Measurements from ENCODE around the gene PCNP. TPM values are rescaled to one million over a fixed set of nuclear protein-coding genes. Genes with fewer than 3 reads are reported as not detected.
"Not testable (repeated sequence)": the region's sequence is repeated elsewhere in the genome, so short reads cannot be mapped to it uniquely, and the experiment has no call there.

Gene PCNP
- total and polyA plus RNA-seq, 9 of the 15 experiments (the other 6 are each of a cell fraction or from before 2014, with no cell fraction given): 54.3 to 170 (median 150) TPM

DNA sequence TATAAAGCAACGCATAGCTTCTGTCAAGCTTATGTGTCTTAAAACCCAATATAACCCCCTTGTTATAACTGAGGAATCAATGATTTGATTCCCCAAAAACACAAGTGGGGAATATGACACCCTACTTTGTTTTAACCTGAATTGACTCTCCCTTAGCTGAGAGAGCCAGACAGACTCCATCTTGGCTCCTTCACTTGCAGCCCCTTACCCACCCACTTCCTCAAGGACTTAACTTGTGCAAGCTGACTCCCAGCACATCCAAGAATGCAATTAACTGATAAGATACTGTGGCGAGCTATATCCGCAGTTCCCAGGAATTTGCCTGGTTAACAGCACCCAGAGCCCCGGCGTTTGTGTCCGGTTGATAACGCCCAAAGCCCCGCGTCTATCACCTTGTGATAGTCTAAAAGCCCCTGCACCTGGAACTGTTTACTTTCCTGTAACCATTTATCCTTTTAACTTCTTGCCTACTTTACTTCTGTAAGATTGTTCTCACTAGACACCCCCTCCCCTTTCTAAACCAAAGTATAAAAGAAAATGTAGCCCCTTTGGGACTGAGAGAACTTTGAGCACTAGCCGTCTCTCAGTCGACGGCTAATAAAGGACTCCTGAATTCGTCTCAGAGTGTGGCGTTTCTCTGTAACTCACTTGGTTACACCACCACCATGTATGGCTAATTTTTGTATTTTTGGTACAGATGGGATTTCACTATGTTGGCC is 67.6 kb downstream of the PCNP start (continued):
- TF ChIP-seq, protein P1, sequence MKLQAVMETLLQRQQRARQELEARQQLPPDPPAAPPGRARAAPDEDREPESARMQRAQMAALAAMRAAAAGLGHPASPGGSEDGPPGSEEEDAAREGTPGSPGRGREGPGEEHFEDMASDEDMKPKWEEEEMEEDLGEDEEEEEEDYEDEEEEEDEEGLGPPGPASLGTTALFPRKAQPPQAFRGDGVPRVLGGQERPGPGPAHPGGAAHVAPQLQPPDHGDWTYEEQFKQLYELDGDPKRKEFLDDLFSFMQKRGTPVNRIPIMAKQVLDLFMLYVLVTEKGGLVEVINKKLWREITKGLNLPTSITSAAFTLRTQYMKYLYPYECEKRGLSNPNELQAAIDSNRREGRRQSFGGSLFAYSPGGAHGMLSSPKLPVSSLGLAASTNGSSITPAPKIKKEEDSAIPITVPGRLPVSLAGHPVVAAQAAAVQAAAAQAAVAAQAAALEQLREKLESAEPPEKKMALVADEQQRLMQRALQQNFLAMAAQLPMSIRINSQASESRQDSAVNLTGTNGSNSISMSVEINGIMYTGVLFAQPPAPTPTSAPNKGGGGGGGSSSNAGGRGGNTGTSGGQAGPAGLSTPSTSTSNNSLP (IDR thresholded peaks at IDR 0.05; ENCODE audit: borderline replicate concordance, low read depth, low read length): 0 out of 2 replicates have a peak, but pooled peaks have one; percentile 17
- TF ChIP-seq, protein P2, sequence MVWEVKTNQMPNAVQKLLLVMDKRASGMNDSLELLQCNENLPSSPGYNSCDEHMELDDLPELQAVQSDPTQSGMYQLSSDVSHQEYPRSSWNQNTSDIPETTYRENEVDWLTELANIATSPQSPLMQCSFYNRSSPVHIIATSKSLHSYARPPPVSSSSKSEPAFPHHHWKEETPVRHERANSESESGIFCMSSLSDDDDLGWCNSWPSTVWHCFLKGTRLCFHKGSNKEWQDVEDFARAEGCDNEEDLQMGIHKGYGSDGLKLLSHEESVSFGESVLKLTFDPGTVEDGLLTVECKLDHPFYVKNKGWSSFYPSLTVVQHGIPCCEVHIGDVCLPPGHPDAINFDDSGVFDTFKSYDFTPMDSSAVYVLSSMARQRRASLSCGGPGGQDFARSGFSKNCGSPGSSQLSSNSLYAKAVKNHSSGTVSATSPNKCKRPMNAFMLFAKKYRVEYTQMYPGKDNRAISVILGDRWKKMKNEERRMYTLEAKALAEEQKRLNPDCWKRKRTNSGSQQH (CRISPR knock-in tag; IDR thresholded peaks at IDR 0.05): peak; percentile 99
- TF ChIP-seq ZNF133 (CRISPR knock-in tag; IDR thresholded peaks at IDR 0.05) (peak; percentile 99), VEZF1 (CRISPR knock-in tag; IDR thresholded peaks at IDR 0.05) (peak; percentile 58), DIDO1 (tag; IDR thresholded peaks at IDR 0.05; ENCODE audit: low read depth) (peak; percentile 95), ATF1 (tag; IDR thresholded peaks at IDR 0.05) (peak; percentile 89), SMAD3 (CRISPR knock-in tag; conservative IDR thresholded peaks at IDR 0.05) (peak; percentile 100), EP300 (IDR thresholded peaks at IDR 0.05; ENCODE audit: low read length) (peak; percentile 82), HDAC1 (IDR thresholded peaks at IDR 0.05) (0 out of 4 replicates have a peak, but pooled peaks have one; percentile 26 to 59), ZNF134 (CRISPR knock-in tag; conservative IDR thresholded peaks at IDR 0.05) (peak; percentile 94), CEBPG (tag; conservative IDR thresholded peaks at IDR 0.05 in 1 of 2, IDR thresholded peaks at IDR 0.05 in 1 of 2) (peak in 1 of 2 experiments; percentile 31; a peak in 1 of 4 replicates), MECOM (CRISPR knock-in tag; IDR thresholded peaks at IDR 0.05) (peak; percentile 99)
- TF ChIP-seq, protein P3, sequence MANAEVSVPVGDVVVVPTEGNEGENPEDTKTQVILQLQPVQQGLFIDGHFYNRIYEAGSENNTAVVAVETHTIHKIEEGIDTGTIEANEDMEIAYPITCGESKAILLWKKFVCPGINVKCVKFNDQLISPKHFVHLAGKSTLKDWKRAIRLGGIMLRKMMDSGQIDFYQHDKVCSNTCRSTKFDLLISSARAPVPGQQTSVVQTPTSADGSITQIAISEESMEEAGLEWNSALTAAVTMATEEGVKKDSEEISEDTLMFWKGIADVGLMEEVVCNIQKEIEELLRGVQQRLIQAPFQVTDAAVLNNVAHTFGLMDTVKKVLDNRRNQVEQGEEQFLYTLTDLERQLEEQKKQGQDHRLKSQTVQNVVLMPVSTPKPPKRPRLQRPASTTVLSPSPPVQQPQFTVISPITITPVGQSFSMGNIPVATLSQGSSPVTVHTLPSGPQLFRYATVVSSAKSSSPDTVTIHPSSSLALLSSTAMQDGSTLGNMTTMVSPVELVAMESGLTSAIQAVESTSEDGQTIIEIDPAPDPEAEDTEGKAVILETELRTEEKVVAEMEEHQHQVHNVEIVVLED (CRISPR knock-in tag; IDR thresholded peaks at IDR 0.05): peak; percentile 89
- TF ChIP-seq ATF1, CEBPG (CRISPR knock-in tag; IDR thresholded peaks at IDR 0.05): not testable (repeated sequence)
- TF ChIP-seq, protein P4, sequence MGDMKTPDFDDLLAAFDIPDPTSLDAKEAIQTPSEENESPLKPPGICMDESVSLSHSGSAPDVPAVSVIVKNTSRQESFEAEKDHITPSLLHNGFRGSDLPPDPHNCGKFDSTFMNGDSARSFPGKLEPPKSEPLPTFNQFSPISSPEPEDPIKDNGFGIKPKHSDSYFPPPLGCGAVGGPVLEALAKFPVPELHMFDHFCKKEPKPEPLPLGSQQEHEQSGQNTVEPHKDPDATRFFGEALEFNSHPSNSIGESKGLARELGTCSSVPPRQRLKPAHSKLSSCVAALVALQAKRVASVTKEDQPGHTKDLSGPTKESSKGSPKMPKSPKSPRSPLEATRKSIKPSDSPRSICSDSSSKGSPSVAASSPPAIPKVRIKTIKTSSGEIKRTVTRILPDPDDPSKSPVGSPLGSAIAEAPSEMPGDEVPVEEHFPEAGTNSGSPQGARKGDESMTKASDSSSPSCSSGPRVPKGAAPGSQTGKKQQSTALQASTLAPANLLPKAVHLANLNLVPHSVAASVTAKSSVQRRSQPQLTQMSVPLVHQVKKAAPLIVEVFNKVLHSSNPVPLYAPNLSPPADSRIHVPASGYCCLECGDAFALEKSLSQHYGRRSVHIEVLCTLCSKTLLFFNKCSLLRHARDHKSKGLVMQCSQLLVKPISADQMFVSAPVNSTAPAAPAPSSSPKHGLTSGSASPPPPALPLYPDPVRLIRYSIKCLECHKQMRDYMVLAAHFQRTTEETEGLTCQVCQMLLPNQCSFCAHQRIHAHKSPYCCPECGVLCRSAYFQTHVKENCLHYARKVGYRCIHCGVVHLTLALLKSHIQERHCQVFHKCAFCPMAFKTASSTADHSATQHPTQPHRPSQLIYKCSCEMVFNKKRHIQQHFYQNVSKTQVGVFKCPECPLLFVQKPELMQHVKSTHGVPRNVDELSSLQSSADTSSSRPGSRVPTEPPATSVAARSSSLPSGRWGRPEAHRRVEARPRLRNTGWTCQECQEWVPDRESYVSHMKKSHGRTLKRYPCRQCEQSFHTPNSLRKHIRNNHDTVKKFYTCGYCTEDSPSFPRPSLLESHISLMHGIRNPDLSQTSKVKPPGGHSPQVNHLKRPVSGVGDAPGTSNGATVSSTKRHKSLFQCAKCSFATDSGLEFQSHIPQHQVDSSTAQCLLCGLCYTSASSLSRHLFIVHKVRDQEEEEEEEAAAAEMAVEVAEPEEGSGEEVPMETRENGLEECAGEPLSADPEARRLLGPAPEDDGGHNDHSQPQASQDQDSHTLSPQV (IDR thresholded peaks at IDR 0.05): peak; percentile 100

Measured in K562 (cell line).